GM21717 (cell line): ENCODE results near the gene ARFGAP1.
"Not testable (repeated sequence)": the region's sequence is repeated elsewhere in the genome, so short reads cannot be mapped to it uniquely, and the experiment has no call there.

Source experiments
- ATAC-seq: cut with Tn5 transposase; IDR thresholded peaks from one replicate; pipeline ENCODE4 v1.9.1; 2021; ENCODE audit warnings: mild to moderate bottlenecking, moderate library complexity; ENCODE audit not compliant: unreplicated experiment

The ARFGAP1 gene

GRCh38 chr20:63240004-63240403 is 32.6 kb upstream of the ARFGAP1 start:
- no peak for ATAC-seq

- ATAC-seq = no peak
These were observed 31.3 kb upstream of the ARFGAP1 start for GRCh38 chr20:63241272-63241671.

GRCh38 chr20:63242736-63243135 is 29.9 kb upstream of the ARFGAP1 start:
- ATAC-seq = no peak

GRCh38 chr20:63243604-63244247 is 28.9 kb upstream of the ARFGAP1 start:
- ATAC-seq = no peak

- no peak for ATAC-seq
These were observed 28.1 kb upstream of the ARFGAP1 start for GRCh38 chr20:63244468-63244867.

- ATAC-seq = no peak
These were observed 25.9 kb upstream of the ARFGAP1 start for GRCh38 chr20:63246490-63247288.

GRCh38 chr20:63247671-63248228 is 24.9 kb upstream of the ARFGAP1 start:
- no peak for ATAC-seq

GRCh38 chr20:63248835-63249591 is 23.6 kb upstream of the ARFGAP1 start:
- no peak for ATAC-seq

GRCh38 chr20:63249891-63250290 is 22.7 kb upstream of the ARFGAP1 start:
- ATAC-seq = no peak

- ATAC-seq = not testable (repeated sequence)
These were observed 21.3 kb upstream of the ARFGAP1 start for GRCh38 chr20:63251350-63251749.

GRCh38 chr20:63252284-63252711 is 20.3 kb upstream of the ARFGAP1 start:
- ATAC-seq = no peak

- no peak for ATAC-seq
These were observed 19.6 kb upstream of the ARFGAP1 start for GRCh38 chr20:63253065-63253437.

GRCh38 chr20:63253438-63254231 is 19.0 kb upstream of the ARFGAP1 start:
- no peak for ATAC-seq

GRCh38 chr20:63254232-63254605 is 18.4 kb upstream of the ARFGAP1 start, which contains the start of gene NKAIN4:
Gene NKAIN4, minus strand, starts transcription at chr20:63254463. Its CDS starts 13 bp downstream, at chr20:63254450.
- ATAC-seq = no peak

GRCh38 chr20:63254606-63255384 is 17.8 kb upstream of the ARFGAP1 start:
- no peak for ATAC-seq

- ATAC-seq = no peak
These were observed 16.5 kb upstream of the ARFGAP1 start for GRCh38 chr20:63255931-63256704.

GRCh38 chr20:63256954-63257353 is 15.7 kb upstream of the ARFGAP1 start:
- no peak for ATAC-seq

GRCh38 chr20:63257629-63258028 is 15.0 kb upstream of the ARFGAP1 start:
- ATAC-seq = no peak

- ATAC-seq = no peak
These were observed 13.8 kb upstream of the ARFGAP1 start for GRCh38 chr20:63258781-63259180.
